GM12878 (cell line): Measurements from ENCODE around the gene RNPS1. TPM values are rescaled to one million over a fixed set of nuclear protein-coding genes. Genes with fewer than 3 reads are reported as not detected.

Experiments used
- ATAC-seq: fragments of 200-7000 bp; cut with Tn5 transposase; 3 replicates; pipeline ENCODE4 v1.9.1; 2020; ENCODE audit warnings: mild to moderate bottlenecking, moderate library complexity
- BruUV-seq: library from RNA; stranded (reverse); fragments of 400-500 nt; replicated peaks from 2 replicates; lab custom pipeline; 2021; lab: Mats Ljungman, UMichigan
- CTCF ChIA-PET: fragments of 300-600 bp; sonication (Branson Sonifier 250); formaldehyde crosslinking; extraction: SDS; loops from one replicate; lab custom pipeline; 2021; ENCODE audit warnings: inconsistent platforms; lab: Yijun Ruan, JAX
- POLR2A ChIA-PET: fragments of 350-600 bp; formaldehyde crosslinking; extraction: SDS; loops from one replicate; lab custom pipeline; 2021; ENCODE audit warnings: inconsistent platforms; lab: Charles Lee
- RAD21 ChIA-PET: fragments of 300-600 bp; sonication (Branson Sonifier 250); formaldehyde crosslinking; loops from one replicate; lab custom pipeline; 2023; ENCODE audit warnings: antibody characterized with exemption; ENCODE audit not compliant: unreplicated experiment; lab: Charles Lee
- SMC1A ChIA-PET: fragments of 300-600 bp; sonication (Branson Sonifier 250); formaldehyde crosslinking; loops from one replicate; lab custom pipeline; 2023; ENCODE audit not compliant: unreplicated experiment, uncharacterized antibody; lab: Charles Lee
- DNase-seq: peaks from one replicate; pipeline ENCODE4 v3.0.0-alpha.2; 2011; ENCODE audit warnings: low read depth, low spot score
- FAIRE-seq: peaks from 3 replicates; lab custom pipeline; 2011; peaks lifted over from hg19 to GRCh38; lab: Jason Lieb, UNC
- H2AFZ ChIP-seq: 2 replicates; pipeline ENCODE4 v1.6.0; 2011; ENCODE audit warnings: low read depth, low read length, control low read depth; ENCODE audit not compliant: control insufficient read depth
- H3K27ac ChIP-seq: 2 replicates; pipeline ENCODE4 v1.5.1; 2011; ENCODE audit warnings: control low read depth; ENCODE audit not compliant: control insufficient read depth, insufficient read depth
- H3K27me3 ChIP-seq, 2 experiments: replicated peaks in 1 of 2; 2 replicates each; pipeline versions ENCODE4 v1.6.0 to v1.6.1; 2011; ENCODE audit warnings: low read length in 1 of 2; ENCODE audit not compliant: control insufficient read depth in 2 of 2, insufficient read depth in 2 of 2
- H3K36me3 ChIP-seq, 2 experiments: 2 replicates each; pipeline ENCODE4 v1.5.1; 2011; ENCODE audit warnings: low read length in 1 of 2; ENCODE audit not compliant: control insufficient read depth in 2 of 2, insufficient read depth in 2 of 2
- H3K4me1 ChIP-seq: 2 replicates; pipeline ENCODE4 v1.6.1; 2011; ENCODE audit warnings: mild to moderate bottlenecking, low read length, moderate library complexity, mixed read lengths; ENCODE audit not compliant: control insufficient read depth, insufficient read depth
- H3K4me2 ChIP-seq: 2 replicates; pipeline ENCODE4 v1.6.0; 2011; ENCODE audit warnings: control low read depth; ENCODE audit not compliant: control insufficient read depth, insufficient read depth
- H3K4me3 ChIP-seq: fragments of 200-600 bp; sonication (generic); 2 replicates; pipeline ENCODE4 v1.5.1; 2016
- H3K79me2 ChIP-seq: 2 replicates; pipeline ENCODE4 v1.6.0; 2011; ENCODE audit warnings: low read length; ENCODE audit not compliant: control insufficient read depth, insufficient read depth
- H3K9ac ChIP-seq: 2 replicates; pipeline ENCODE4 v1.8.0; 2011; ENCODE audit warnings: low read length, control low read depth, mixed read lengths; ENCODE audit not compliant: control insufficient read depth, insufficient read depth
- H3K9me3 ChIP-seq: replicated peaks from 3 replicates; pipeline ENCODE4 v1.5.1; 2011; ENCODE audit warnings: mild to moderate bottlenecking, low read length; ENCODE audit not compliant: control insufficient read depth, insufficient read depth
- H4K20me1 ChIP-seq: 2 replicates; pipeline ENCODE4 v1.6.0; 2011; ENCODE audit not compliant: control insufficient read depth, insufficient read depth
- FOS ChIP-seq: IDR thresholded peaks from 3 replicates; pipeline ENCODE4 v1.6.1; 2011; ENCODE audit warnings: borderline replicate concordance; ENCODE audit not compliant: insufficient read length; ENCODE audit errors: extremely low read depth
- MEF2A ChIP-seq: IDR thresholded peaks from 2 replicates; pipeline ENCODE4 v1.6.1; 2011; ENCODE audit warnings: low read depth, mild to moderate bottlenecking, low read length, moderate library complexity; ENCODE audit not compliant: insufficient read depth
- MTA3 ChIP-seq: IDR thresholded peaks from 2 replicates; pipeline ENCODE4 v1.6.1; 2012; ENCODE audit warnings: low read length, inconsistent platforms, borderline replicate concordance
- PKNOX1 ChIP-seq: fragments of 450-650 bp; IDR thresholded peaks from 2 replicates; pipeline ENCODE4 v1.6.1; 2016; ENCODE audit warnings: mild to moderate bottlenecking
- RAD21 ChIP-seq: IDR thresholded peaks from 2 replicates; pipeline ENCODE4 v1.6.1; 2011; ENCODE audit warnings: mild to moderate bottlenecking, low read depth, low read length, moderate library complexity; ENCODE audit not compliant: insufficient read depth
- RFX5 ChIP-seq: IDR thresholded peaks from 2 replicates; pipeline ENCODE4 v1.6.1; 2011; ENCODE audit warnings: low read depth, low read length, improper control_type of control experiment
- ZBED1 ChIP-seq: IDR thresholded peaks from 2 replicates; pipeline ENCODE4 v1.6.1; 2016; ENCODE audit warnings: borderline replicate concordance
- ZNF274 ChIP-seq: IDR thresholded peaks from one replicate; pipeline ENCODE4 v1.8.0; 2011; ENCODE audit not compliant: insufficient read length, insufficient read depth
- WGBS: methylation state at CpG from one replicate; pipeline ENCODE4 v1.1.6; 2016; ENCODE audit warnings: low lambda C conversion rate; ENCODE audit not compliant: insufficient replicate concordance, insufficient coverage; ENCODE audit errors: missing lambda C conversion rate; 5-methylcytosine and 5-hydroxymethylcytosine counted together
- in situ Hi-C: fragments of 300-500 bp; cut with MboI; formaldehyde crosslinking; loops from 9 replicates; pipeline ENCODE4 v1.14.3; 2018; ENCODE audit warnings: mixed read lengths
- intact Hi-C: fragments of 100-400 bp; cut with micrococcal nuclease; formaldehyde crosslinking; loops from one replicate; pipeline ENCODE4 v1.14.2; 2022; ENCODE audit not compliant: unreplicated experiment
- polyA plus RNA-seq, 11 experiments: library from polyadenylated mRNA; depleted of rRNA in 4 of 11; unstranded in 6 of 11; stranded (reverse) in 5 of 11; fragments of >200 nt; fragmentation: Nextera tagmentation in 4 of 11; fragmentation: Illumina TruSeq in 1 of 11; extraction: Ambion mirVana in 4 of 11; extraction: Trizol in 1 of 11; gene quantifications; 1 replicate in 1 of 11; 2 replicates in 10 of 11; pipeline versions ENCODE4 v1.2.1 to v1.2.3, GENCODE V29; 2011 to 2016; ENCODE audit warnings: inconsistent platforms in 2 of 11, missing spikeins in 2 of 11, low read depth in 1 of 11
- total RNA-seq, 4 experiments: library from RNA; depleted of rRNA in 3 of 4; stranded (reverse); fragments of >200 nt in 3 of 4; fragmentation: Illumina TruSeq in 1 of 4; extraction: Trizol in 1 of 4; gene quantifications; 2 replicates each; pipeline versions ENCODE4 v1.2.1 to v1.2.3, GENCODE V29; 2013 to 2021

The RNPS1 gene
- total and polyA plus RNA-seq, 10 of the 15 experiments (the other 5 are each of a cell fraction or from before 2014, with no cell fraction given) = 38.2 to 359 (median 188) TPM

- WGBS = 79% methylated on average over 8 of the region's 8 CpGs
- ChIA-PET POLR2A (interaction anchor here (1.1 kb wide), 1 partner anchor 10 kb away, joined by 3 read pairs; no protein-coding TSS in a partner anchor), CTCF (interaction anchor here (0.6 kb wide), 1 partner anchor 89 kb away, joined by 3 read pairs; no protein-coding TSS in a partner anchor), RAD21 (no interaction called here), SMC1A (no interaction called here)
- FAIRE-seq = no peak
- Histone ChIP-seq H4K20me1 (no peaks in the 10 kb centered on the region), H3K27ac (no peak overlapping the region), H3K4me3 (no peak overlapping the region), H3K9ac (no peak overlapping the region), H3K4me1 (no peaks in the 10 kb centered on the region), H3K79me2 (no peaks in the 10 kb centered on the region), H3K27me3 (no peaks in the 10 kb centered on the region), H3K4me2 (no peak overlapping the region), H3K36me3 (no peaks in the 10 kb centered on the region), H3K9me3 (no peaks in the 10 kb centered on the region), H2AFZ (no peak overlapping the region)
- DNase-seq = no peak
- in situ Hi-C loops = no loop called here
- no peak for ATAC-seq
- no peak for TF ChIP-seq PKNOX1
- no peak for TF ChIP-seq ZNF274
- TF ChIP-seq RAD21 = no peak
- no peak for TF ChIP-seq MEF2A
- TF ChIP-seq RFX5 = no peak
- no peak for TF ChIP-seq MTA3
- no peak for TF ChIP-seq ZBED1
- TF ChIP-seq FOS = no peak
- intact Hi-C loops = no loop called here
- no TSS peak for BruUV-seq
Measured at GRCh38 chr16:2280461-2280860, 12.5 kb upstream of the RNPS1 start.
